ENCODE data around the gene STOML1. TPM values are rescaled to one million over a fixed set of nuclear protein-coding genes. Genes with fewer than 3 reads are reported as not detected.

Gene STOML1
- total RNA-seq, 2 donors from 2014 or later = 4.4 to 5.5 TPM

DNA sequence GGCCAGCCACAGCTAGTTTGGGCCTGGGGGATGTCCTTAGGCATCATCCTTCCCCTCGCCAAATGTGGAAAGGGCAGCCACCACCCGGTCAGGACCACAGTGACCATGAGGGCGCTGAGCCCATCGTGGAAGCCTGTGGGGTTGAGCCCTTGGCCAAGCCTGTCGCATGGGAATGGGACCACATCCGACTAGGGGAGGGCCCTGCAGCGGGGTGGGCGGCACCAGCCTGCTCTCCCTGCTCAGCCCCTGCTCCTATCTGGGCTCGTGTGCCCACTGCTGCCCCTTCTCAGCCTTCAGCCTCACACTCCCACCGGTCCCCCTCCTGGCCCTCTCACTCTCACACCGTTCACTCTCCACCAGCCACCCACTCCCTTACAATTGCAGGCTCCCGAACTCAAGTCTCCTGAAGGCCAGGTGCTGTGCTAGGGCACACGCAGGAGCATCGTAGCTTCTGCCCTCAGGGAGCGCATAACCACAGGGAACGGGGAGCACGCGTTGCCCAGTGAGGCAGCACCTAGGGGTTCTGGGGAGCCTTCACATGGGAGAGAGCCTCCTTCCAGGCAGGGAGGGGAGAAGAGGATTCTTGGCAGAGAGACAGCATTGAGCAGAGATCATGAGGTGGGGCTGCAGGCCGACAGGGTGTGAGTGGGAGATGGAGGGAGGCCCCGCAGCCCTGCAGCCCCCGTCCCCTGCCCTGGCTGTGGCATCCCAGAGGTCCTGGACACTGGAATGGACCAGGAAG, 39.8 kb downstream of the STOML1 start:
- H3K4me1 ChIP-seq (ENCODE audit: control insufficient read depth, insufficient read depth, low read length) = peaks cover 3% of the 10 kb centered on the region
- Mint-ChIP-seq H3K36me3 (ENCODE audit: low read depth) (peaks cover 3% of the 10 kb centered on the region), H3K4me3 (no peak overlapping the region), H3K27me3 (ENCODE audit: insufficient read depth) (peaks cover 2% of the 10 kb centered on the region), H3K9me3 (no peaks in the 10 kb centered on the region), H3K27ac (no peak overlapping the region), H3K4me1 (peaks cover 10% of the 10 kb centered on the region)
- no peak overlapping the region for H3K9ac ChIP-seq (ENCODE audit: extremely low read depth, low read length, poor library complexity, severe bottlenecking)
- TF ChIP-seq, protein P1, sequence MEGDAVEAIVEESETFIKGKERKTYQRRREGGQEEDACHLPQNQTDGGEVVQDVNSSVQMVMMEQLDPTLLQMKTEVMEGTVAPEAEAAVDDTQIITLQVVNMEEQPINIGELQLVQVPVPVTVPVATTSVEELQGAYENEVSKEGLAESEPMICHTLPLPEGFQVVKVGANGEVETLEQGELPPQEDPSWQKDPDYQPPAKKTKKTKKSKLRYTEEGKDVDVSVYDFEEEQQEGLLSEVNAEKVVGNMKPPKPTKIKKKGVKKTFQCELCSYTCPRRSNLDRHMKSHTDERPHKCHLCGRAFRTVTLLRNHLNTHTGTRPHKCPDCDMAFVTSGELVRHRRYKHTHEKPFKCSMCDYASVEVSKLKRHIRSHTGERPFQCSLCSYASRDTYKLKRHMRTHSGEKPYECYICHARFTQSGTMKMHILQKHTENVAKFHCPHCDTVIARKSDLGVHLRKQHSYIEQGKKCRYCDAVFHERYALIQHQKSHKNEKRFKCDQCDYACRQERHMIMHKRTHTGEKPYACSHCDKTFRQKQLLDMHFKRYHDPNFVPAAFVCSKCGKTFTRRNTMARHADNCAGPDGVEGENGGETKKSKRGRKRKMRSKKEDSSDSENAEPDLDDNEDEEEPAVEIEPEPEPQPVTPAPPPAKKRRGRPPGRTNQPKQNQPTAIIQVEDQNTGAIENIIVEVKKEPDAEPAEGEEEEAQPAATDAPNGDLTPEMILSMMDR (conservative IDR thresholded peaks at IDR 0.05) = no peak
- no peak for DNase-seq
- 94 to 97% methylated on average over 6 to 21 of the region's 21 CpGs for WGBS, 2 experiments (ENCODE audit: insufficient coverage in 1 of 2, insufficient read length in 1 of 2)
- no peak overlapping the region for H3K4me3 ChIP-seq (ENCODE audit: low read length)
- H3K36me3 ChIP-seq (ENCODE audit: control insufficient read depth, insufficient read depth, low read length) = no peaks in the 10 kb centered on the region
- no peaks in the 10 kb centered on the region for H3K27me3 ChIP-seq (ENCODE audit: control insufficient read depth, insufficient read depth, low read length, poor library complexity, severe bottlenecking)
- H3K9me3 ChIP-seq (ENCODE audit: control insufficient read depth, low read length) = no peaks in the 10 kb centered on the region
- H3K27ac ChIP-seq (ENCODE audit: low read depth, low read length) = peak overlapping the region; percentile 95

DNA sequence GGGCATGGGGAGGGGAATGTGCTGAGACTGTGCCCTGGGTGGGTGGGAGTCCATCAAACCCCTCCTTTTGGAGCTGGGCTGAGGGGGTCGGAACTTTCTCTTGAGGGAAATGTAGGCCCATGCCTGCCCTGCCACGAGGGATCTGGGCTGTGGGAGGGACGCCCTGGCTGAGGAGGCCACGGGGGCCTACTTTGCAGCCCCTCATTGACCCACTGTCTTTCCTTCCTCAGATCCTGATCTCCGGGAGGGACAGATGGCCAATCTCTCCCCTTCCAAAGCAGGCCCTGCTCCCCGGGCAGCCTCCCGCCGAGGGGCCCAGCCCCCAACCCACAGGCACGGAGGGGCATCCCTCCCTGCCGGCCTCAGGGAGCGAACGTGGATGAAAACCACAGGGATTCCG, 40.5 kb downstream of the STOML1 start:
- no peak overlapping the region for H3K4me3 ChIP-seq (ENCODE audit: low read length)
- no peaks in the 10 kb centered on the region for H3K27me3 Mint-ChIP-seq (ENCODE audit: insufficient read depth)
- no peaks in the 10 kb centered on the region for H3K9me3 Mint-ChIP-seq
- H3K9me3 ChIP-seq (ENCODE audit: control insufficient read depth, low read length) = no peaks in the 10 kb centered on the region
- H3K4me3 Mint-ChIP-seq = no peak overlapping the region
- peak overlapping the region; percentile 95 for H3K27ac ChIP-seq (ENCODE audit: low read depth, low read length)
- WGBS, 2 experiments (ENCODE audit: insufficient coverage in 1 of 2, insufficient read length in 1 of 2) = 73 to 78% methylated on average over 3 to 11 of the region's 13 CpGs
- no peak overlapping the region for H3K9ac ChIP-seq (ENCODE audit: extremely low read depth, low read length, poor library complexity, severe bottlenecking)
- H3K27me3 ChIP-seq (ENCODE audit: control insufficient read depth, insufficient read depth, low read length, poor library complexity, severe bottlenecking) = no peaks in the 10 kb centered on the region
- no peaks in the 10 kb centered on the region for H3K36me3 ChIP-seq (ENCODE audit: control insufficient read depth, insufficient read depth, low read length)
- no peak overlapping the region for H3K27ac Mint-ChIP-seq
- TF ChIP-seq, protein P1 (conservative IDR thresholded peaks at IDR 0.05) = no peak
- peaks cover 10% of the 10 kb centered on the region for H3K4me1 Mint-ChIP-seq
- H3K36me3 Mint-ChIP-seq (ENCODE audit: low read depth) = peaks cover 3% of the 10 kb centered on the region
- no peak for DNase-seq
- H3K4me1 ChIP-seq (ENCODE audit: control insufficient read depth, insufficient read depth, low read length) = peaks cover 3% of the 10 kb centered on the region

DNA sequence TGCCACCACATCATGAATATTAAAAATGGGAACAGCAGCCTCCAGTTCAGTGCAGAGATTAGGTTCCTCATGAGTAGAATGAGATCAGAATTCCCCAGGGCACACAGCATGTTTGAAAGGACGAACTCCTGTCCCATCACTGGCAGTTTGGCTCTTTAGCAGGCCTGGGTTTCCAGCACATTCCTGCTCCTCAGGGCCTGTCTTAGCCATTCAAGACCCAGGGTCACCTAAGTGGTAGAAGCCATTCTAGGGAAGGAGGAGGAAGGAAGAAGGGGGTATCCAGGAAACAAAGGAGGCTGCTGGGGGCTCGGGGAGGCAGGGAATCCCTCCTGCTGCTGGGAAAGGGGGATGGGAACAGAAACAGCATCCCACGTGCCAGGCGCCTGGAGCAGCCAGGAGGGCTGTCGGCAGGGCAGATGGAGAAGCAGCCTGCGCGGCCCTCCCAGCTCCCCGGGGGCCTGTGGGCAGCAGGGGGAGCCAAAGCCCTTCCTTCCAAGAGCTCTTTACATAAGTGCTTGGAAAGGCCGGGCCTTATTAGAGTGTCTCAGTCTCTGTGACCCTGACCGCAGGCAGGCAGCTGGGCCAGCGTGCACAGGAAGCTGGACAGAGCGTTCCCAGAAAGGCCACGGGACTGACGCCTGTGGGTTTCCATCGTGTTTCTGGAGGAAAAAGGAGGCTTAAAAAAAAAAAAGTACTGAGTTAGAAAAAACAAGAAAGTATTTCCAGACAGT, 41.1 kb downstream of the STOML1 start:
- TF ChIP-seq, protein P1 (conservative IDR thresholded peaks at IDR 0.05) = peak; percentile 88
- peak overlapping the region; percentile 75 for H3K27ac Mint-ChIP-seq
- Histone ChIP-seq H3K4me1 (ENCODE audit: control insufficient read depth, insufficient read depth, low read length) (peaks cover 3% of the 10 kb centered on the region), H3K4me3 (ENCODE audit: low read length) (no peak overlapping the region), H3K27me3 (ENCODE audit: control insufficient read depth, insufficient read depth, low read length, poor library complexity, severe bottlenecking) (no peaks in the 10 kb centered on the region), H3K9me3 (ENCODE audit: control insufficient read depth, low read length) (no peaks in the 10 kb centered on the region), H3K36me3 (ENCODE audit: control insufficient read depth, insufficient read depth, low read length) (no peaks in the 10 kb centered on the region), H3K27ac (ENCODE audit: low read depth, low read length) (peak overlapping the region; percentile 95), H3K9ac (ENCODE audit: extremely low read depth, low read length, poor library complexity, severe bottlenecking) (no peak overlapping the region)
- no peaks in the 10 kb centered on the region for H3K27me3 Mint-ChIP-seq (ENCODE audit: insufficient read depth)
- peaks cover 3% of the 10 kb centered on the region for H3K36me3 Mint-ChIP-seq (ENCODE audit: low read depth)
- no peak overlapping the region for H3K4me3 Mint-ChIP-seq
- peak; percentile 96 for DNase-seq
- H3K9me3 Mint-ChIP-seq = no peaks in the 10 kb centered on the region
- H3K4me1 Mint-ChIP-seq = peaks cover 10% of the 10 kb centered on the region
- WGBS, 2 experiments (ENCODE audit: insufficient coverage in 1 of 2, insufficient read length in 1 of 2) = 18 to 23% methylated on average over 7 to 15 of the region's 15 CpGs

Measured in endodermal cell (in vitro differentiated cells).